HG02642 (cell line): ENCODE results near the gene SHF.
"Not testable (repeated sequence)": the region's sequence is repeated elsewhere in the genome, so short reads cannot be mapped to it uniquely, and the experiment has no call there.

Experiments used
- ATAC-seq: cut with Tn5 transposase; IDR thresholded peaks from one replicate; pipeline ENCODE4 v1.9.1; 2021; ENCODE audit warnings: mild to moderate bottlenecking; ENCODE audit not compliant: unreplicated experiment, poor library complexity

SHF gene

GRCh38 chr15:45149060-45149459 lies 38.7 kb downstream of the SHF start:
- ATAC-seq: no peak

GRCh38 chr15:45148076-45149059 lies 39.4 kb downstream of the SHF start:
- no peak for ATAC-seq

GRCh38 chr15:45147606-45148005 lies 40.2 kb downstream of the SHF start:
- no peak for ATAC-seq

DNA sequence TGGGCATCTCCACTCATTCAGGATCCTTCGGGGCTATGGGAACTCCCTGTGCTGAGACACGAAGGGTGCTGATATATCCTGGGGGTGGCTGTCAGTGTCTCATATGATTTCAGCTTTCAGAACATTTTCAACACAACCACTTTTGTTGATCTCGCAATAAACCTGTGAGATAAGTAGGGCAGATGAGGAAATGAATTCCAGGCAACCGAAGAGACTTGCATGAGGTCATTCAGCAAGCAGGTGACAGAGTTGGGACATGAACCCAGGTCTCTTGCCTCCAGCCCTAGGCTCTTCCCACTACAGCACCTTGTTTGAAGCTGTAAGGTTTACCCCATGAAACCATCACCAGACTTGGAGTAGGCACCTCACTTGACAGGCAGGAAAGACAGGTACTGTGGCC lies 41.4 kb downstream of the SHF start:
- no peak for ATAC-seq

DNA sequence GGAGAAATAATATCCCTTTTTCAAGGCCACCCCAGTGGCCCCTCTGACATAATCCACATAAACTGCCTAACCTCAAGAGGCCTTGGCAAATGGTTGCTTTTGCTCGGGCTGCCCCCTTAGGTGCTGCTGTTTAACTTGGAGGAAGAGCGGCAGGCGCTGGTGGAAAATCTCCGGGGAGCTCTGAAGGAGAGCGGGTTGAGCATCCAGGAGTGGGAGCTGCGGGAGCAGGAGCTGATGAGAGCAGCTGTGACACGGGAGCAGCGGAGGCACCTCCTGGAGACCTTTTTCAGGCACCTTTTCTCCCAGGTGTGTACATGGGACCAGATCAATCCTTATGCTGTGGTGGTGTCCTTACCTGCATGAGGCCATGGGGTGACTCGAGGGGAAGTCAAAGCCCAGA lies 43.0 kb downstream of the SHF start:
- no peak for ATAC-seq

DNA sequence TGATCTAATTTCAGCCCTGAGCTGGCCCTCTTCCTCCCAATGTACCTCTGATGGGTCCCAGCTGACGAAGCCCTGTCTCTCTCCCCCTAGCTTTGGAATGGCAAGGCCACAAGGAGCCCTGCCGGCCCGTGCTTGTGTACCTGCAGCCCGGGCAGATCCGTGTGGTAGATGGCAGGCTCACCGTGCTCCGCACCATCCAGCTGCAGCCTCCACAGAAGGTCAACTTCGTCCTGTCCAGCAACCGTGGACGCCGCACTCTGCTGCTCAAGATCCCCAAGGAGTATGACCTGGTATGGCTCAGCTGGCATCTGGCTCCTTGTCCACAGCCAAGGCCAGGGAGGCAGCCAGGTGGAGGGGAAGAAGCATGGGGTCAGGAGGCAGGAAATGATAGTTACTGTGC lies 43.8 kb downstream of the SHF start:
- no peak for ATAC-seq

- no peak for ATAC-seq
Measured at GRCh38 chr15:45143056-45143455, 44.7 kb downstream of the SHF start.

GRCh38 chr15:45141386-45141785 lies 46.4 kb downstream of the SHF start:
- ATAC-seq: no peak

- ATAC-seq: no peak
Measured at GRCh38 chr15:45140557-45141250, 47.1 kb downstream of the SHF start.

DNA sequence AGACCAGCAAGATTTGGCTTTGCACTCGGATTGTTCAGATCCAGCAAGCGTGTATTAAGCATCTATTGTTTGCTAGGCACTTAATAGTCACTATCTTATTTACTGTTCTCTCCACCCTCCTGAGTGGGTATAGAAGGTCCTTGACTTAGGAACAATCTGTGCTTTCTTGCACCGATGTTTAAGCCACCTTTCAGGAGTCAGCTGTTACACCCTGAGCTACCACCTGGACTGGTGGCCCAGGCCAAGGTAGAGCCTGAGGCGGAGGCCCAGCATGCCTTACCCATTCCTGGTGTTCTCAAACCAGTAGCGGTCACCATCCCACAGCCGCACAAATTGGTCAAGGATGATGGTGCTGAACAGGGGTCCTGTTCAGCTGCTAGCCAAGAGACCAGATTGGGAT lies 48.0 kb downstream of the SHF start:
- no peak for ATAC-seq

DNA sequence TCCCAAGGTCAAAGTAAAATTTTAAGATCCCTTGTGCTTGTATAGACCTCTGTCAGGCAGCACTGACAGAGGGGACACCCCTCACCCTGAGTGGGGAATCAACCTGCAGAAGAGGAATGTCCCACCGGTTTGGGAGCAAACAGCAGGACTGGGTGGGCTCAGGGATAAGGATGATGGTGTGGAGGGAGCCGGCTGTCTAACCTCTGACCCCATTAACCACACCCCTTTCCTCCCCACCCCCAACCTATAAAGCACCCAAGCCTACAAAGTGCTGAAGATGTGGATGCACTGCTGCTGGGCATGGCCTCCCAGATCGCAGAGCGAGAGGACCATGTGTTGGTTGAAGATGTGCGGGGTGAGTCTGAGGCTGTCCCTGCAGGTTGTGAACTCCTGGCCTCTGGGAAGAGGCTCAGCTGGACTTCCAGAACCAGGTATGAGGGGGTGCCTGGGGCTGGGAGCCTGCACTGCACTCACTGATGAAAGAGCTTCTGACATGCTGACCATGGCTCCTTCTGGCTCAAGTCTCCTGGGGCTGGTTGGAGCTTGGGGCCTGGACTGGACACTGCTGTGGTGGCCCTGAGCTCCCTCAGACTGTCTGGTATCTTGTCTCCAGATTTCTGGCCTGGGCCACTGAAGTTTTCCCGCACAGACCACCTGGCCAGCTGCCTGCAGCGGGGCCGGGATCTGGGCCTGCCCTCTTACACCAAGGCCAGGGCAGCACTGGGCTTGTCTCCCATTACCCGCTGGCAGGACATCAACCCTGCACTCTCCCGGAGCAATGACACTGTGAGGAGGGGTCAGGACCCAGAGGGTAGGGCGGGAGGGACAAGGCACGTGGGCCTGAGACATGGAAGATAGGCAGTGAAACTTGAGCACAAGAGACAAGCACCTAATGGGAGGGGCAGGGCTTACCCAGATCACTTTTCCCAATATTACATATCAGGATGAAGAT lies 48.7 kb downstream of the SHF start:
- ATAC-seq: no peak

DNA sequence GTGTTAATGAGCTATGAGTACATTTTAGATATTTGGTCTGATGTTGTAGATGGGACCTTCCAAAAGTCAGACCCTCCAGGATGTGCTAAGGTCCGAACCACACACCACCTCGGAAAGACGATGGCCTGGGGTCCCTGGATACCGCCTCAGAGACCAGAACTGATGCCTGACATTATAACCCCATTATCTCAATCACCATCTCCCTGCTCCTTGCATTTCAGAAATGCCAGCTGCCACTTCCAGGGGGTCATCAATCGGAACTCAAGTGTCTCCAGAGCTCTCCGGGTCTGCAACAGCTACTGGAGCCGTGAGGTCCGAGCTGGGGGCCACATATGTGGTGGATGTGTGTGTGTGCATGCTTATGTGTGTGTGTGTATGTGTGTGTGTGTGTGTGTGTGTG lies 50.1 kb downstream of the SHF start:
- ATAC-seq: no peak

DNA sequence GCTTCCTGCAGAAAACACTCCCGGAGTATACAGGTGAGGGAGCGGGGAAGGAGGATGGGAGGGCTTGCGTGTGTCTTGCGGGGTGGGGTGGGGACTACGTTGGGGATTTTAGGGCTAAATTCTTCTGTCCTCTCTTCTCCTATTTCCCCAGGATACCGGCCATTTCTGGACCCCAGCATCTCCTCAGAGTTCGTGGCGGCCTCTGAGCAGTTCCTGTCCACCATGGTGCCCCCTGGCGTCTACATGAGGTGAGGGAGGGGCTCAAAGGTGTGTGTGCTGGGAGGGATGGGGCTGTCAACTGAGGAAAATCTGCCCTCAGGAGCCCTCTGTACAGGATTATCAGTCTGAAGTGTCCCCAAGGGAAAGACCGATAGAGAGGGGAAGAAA lies 51.4 kb downstream of the SHF start:
- ATAC-seq: no peak

DNA sequence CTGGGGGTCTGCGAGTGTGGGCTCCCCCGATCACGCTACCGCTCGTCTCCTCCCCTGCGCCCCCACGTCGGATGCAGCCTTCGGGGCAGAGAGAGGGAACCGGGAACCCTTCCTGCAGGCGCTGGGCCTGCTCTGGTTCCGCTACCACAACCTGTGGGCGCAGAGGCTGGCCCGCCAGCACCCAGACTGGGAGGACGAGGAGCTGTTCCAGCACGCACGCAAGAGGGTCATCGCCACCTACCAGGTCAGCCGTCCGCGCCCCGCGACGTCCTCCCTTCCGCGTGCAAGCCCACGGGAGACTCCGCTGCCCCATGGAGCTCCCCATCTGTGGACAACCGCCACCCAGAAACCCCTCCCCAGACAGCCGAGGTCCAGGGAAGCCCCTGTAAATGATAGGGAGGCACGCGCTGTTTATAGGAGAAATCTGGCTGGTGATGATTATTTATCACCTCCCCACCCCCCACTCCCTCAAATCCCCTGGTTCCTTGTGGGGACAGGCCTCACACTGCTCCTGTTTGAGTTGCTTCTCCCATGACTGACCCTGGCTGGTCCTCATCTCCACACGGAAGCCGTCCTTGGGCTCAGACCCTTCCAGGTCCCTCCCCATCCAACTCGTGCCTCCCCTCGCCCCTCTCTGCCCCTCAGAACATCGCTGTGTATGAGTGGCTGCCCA lies 51.9 kb downstream of the SHF start:
- ATAC-seq: not testable (repeated sequence)

GRCh38 chr15:45134682-45135604 lies 52.8 kb downstream of the SHF start:
- ATAC-seq: no peak

DNA sequence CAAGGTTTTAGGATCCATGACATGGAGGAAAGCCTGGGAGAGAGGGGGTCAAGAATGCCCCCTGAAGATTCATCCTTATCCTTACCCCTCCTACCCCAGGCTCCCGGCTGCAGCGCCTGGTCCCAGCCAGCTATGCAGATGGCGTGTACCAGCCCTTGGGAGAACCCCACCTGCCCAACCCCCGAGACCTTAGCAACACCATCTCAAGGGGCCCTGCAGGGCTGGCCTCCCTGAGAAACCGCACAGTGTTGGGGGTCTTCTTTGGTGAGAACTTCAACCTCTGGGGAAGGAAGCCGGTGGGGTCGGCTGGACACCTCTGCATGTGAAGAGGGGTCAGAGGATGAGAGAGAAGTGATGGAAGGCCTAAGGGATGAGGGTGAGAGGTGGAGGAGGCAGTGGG lies 53.7 kb downstream of the SHF start:
- no peak for ATAC-seq

DNA sequence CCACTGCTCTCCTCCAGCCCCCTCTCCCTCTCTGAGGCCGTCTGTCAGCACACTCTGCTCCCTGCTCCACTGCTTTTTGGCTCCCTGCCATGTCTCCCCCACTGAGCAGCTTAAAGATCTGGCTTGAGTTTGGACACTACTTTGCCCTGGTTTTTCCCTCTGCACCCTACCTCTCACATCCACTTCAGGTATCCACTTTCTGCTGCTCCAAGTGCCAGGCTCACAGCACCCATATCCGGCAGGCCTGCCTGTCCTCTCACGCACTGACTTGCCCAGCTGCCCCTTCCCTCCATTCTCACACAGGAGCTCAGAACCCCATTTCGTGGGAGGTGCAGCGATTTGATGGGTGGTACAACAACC lies 54.2 kb downstream of the SHF start:
- no peak for ATAC-seq

DNA sequence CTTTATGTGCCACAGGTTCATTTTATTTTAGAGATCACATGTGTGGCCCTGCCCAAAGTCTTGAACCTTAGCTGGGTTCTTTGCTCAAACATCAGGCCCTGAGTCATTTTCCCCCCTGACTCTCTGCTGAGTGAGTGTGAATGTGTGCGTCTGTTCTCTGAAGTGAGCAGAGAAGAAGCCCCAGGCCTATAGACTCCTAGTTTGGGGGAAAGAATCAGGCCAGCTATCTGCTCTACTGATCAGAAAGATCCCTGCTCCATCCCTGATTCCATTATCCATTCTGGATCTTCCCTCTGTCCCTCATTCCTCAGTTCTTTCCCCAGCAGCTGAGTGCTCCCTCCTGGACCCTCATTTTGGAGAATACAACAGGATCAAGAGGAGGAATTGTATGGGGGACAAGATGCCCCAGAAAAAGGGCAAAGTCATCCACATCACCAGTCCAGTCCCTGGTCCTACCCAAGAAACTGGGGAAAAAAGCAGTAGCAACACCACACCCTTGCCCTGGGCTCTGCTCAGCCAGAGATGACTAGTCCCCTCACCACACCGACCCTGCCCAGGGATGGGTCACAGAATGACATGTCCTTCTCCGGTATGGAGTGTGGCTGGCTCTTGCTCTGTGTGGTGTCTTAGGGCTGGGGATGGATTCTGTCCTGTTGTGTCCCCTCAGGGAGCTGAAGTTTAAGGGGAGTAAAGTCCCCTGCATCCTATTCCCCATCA lies 54.8 kb downstream of the SHF start:
- no peak for ATAC-seq
